ENCODE data around the gene CCL18.
"Not testable (repeated sequence)": the region's sequence is repeated elsewhere in the genome, so short reads cannot be mapped to it uniquely, and the experiment has no call there.

Gene CCL18, protein sequence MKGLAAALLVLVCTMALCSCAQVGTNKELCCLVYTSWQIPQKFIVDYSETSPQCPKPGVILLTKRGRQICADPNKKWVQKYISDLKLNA

DNA sequence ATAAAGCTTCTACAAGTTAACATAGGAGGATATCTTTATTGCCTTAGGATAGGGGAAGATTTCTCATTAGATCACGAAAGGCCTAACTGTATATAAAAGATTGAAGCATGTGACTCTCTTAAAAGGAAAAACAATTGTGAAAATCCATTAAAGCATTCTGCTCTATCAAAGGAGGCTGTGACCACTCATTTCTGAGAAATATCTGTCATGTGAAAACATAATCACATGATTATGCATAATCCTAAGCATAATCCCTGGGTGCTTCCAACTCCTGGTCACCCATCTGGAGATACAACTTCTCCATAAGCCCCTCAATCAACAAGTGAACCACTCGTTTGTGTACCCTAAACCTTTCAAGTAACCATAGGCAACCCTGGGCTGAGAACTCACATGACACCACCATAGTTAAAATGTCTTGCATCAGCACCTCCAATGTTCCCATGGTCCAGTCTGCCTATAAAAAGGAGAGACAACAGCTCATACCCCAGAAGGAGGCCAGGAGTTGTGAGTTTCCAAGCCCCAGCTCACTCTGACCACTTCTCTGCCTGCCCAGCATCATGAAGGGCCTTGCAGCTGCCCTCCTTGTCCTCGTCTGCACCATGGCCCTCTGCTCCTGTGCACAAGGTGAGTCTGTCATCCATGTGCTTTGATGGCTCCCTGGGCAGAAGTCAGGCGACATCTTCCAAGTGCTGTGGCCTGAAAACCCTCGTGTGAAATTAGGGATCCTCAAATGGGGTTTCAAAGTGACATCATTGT is at the start of gene CCL18:
Gene CCL18, plus strand, starts transcription at position 487 of the 756 bp plus-strand sequence. Its CDS starts 71 bp downstream, at position 558.
- DNase-seq (ENCODE audit: low read depth), result no peak

DNA sequence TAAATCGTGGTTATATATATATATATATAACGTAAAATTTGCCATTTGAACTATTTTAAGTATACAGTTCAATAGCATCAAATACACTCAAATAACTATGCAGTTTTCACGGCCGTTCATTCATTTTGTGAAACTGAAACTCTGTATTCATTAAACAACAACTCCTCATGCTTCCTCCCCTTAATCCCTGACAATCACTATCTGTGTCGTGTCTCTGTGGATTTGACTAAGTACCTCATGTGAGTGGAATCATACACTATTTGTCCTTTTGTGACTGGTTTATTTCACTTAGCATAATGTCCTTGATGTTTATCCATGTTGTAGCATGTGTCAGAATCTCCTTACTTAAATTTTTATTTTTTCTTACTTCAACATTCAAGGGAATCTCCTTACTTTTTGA is 49.1 kb upstream of the CCL18 start:
- DNase-seq (ENCODE audit: low read depth), result no peak

GRCh38 chr17:36015895-36016294 is 48.2 kb upstream of the CCL18 start:
- not testable (repeated sequence) for DNase-seq (ENCODE audit: low read depth)

DNA sequence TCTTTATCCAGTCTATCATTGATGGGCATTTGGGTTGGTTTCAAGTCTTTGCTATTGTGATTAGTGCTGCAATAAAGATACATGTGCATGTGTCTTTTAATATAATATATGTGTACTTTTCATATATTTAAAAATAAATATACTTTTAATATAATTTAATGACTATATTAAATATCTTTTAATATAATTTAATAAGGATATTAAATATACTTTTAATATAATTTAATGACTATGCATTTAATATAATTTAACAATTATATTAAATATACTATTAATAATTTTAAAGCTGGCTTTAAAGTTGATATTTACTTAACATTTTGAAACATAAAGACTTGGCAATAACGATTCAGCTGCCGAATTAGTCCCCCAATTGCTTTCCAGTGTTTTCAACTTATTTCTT is 47.5 kb upstream of the CCL18 start:
- no peak for DNase-seq (ENCODE audit: low read depth)

DNA sequence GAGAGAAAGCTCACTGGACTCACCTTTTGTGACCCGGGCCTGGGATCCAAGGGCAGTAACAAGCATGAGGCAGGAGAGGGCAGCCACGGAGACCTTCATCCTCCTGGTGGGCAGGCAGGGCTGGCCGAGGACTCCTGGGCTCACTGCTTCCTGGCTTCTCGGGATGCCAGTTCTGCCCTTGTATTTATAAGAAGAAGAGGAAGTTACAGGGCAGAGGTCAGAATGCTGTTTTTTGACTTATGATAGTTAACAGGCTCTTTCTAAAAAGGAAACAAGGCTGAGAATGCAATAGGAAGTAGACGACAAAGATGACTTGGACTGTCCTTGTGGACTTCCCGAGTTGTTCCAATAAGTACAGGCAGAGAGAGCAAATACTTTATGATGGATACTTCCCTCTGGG is 46.3 kb upstream of the CCL18 start, which contains the start of gene CCL23:
Gene CCL23, minus strand, starts transcription at position 174 of the 400 bp plus-strand sequence. Its CDS starts 75 bp downstream, at position 99.
- no peak for DNase-seq (ENCODE audit: low read depth)

GRCh38 chr17:36019423-36019822 is 44.6 kb upstream of the CCL18 start:
- no peak for DNase-seq (ENCODE audit: low read depth)

- DNase-seq (ENCODE audit: low read depth), result no peak
These were observed 39.8 kb upstream of the CCL18 start for GRCh38 chr17:36024106-36024869.

DNA sequence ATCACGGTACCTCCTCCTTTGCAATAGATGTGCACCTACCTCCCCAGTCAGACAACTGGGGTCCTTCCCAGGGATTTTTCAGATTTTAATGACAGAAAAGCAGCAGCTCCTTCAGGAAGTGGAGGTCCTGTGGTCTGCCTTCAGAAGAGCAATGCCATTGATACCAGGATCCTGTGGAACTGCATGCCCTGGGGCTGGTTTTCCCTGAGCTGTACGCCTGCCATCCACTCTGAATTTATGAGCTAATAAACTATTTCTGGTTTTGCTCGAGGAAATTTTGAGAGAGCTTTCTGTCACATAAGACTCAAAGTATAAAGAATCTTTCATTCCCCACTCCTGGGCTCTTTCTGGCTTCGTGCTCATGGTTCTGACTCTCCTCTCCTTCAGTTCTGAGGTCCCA is 36.3 kb upstream of the CCL18 start:
- DNase-seq (ENCODE audit: low read depth), result no peak

GRCh38 chr17:36030956-36031355 is 33.1 kb upstream of the CCL18 start:
- no peak for DNase-seq (ENCODE audit: low read depth)

- DNase-seq (ENCODE audit: low read depth), result no peak
These were observed 29.9 kb upstream of the CCL18 start for GRCh38 chr17:36034127-36034526.

DNA sequence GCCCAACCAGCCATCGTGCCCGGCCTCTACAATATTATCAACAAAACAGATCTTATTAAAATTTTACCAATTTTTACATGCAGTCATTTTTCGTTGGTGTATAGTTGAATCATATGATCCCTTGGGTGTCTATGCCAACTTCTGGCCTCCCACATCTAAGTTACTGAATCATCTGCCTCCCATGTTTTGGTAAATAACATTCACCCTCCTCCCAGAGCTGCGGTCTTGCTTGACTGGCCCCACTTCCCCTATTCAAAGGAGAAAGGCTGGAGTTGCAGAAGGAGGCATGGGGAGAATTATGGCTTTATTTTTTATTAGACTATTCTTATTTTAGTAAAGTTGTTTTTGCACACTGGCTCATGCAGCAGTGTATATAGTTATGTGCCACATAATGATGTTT is 27.8 kb upstream of the CCL18 start:
- DNase-seq (ENCODE audit: low read depth), result no peak

DNA sequence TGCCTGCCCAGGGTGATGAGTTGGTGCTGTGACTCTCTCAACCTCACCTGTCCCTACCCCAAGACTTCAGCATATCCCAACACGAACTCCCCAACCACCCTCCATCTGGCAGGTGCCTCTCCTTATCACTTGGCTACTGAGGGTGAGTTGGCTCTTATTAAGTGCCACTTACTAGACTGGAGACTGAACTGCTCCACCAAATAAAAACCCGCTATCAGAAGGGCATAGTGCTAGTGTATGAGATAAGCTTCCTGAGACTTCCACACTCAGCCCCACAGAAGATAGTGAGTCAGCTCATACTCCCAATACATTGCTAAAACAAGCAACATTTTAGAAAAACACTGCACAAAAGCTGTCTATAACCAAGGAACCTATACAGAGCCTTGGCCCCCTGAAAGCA is 16.0 kb upstream of the CCL18 start:
- no peak for DNase-seq (ENCODE audit: low read depth)

DNA sequence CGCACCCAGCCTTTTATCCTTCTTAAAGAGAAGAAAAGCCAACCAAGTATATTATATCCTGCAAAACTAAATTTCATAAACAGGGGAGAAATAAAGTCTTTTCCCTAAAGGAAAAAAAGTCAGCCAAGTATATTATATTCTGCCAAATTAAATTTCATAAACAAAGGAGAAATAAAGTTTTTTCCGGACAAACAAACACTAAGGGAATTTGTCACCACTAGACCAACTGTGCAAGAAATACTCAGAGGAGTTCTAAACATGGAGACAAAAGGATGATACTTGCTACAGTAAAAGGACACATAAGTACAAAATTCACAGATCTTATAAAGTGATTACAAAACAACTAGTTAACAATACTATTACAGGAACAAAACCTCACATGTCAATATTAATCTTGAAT is 14.4 kb upstream of the CCL18 start:
- DNase-seq (ENCODE audit: low read depth), result no peak

DNA sequence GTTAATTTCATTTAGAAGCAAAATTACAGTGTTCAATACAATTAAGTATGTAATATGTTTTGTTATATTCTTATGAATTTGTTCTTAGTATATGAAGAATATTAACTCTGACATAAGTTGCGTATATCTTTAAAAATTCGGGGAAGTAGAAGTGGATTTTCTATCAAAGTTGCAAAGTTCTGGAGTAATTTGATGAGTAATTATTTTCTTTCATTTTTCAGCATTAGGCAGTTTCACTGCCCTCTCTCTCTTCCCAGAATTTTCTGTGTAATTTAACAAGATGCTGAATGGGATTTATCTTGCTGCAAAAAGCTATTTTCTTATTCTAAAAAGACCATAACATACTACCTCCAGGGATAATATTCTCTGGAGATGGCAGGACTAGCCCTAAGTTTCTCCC is 8.9 kb upstream of the CCL18 start:
- no peak for DNase-seq (ENCODE audit: low read depth)

GRCh38 chr17:36055921-36056520 is 8.1 kb upstream of the CCL18 start:
- DNase-seq (ENCODE audit: low read depth), result no peak

GRCh38 chr17:36057911-36058310 is 6.2 kb upstream of the CCL18 start:
- no peak for DNase-seq (ENCODE audit: low read depth)

- no peak for DNase-seq (ENCODE audit: low read depth)
These were observed 4.7 kb upstream of the CCL18 start for GRCh38 chr17:36059406-36059805.

- no peak for DNase-seq (ENCODE audit: low read depth)
These were observed 3.3 kb upstream of the CCL18 start for GRCh38 chr17:36060816-36061215.

GRCh38 chr17:36066365-36066985 is 2.4 kb downstream of the CCL18 start:
- DNase-seq (ENCODE audit: low read depth), result no peak

GRCh38 chr17:36068524-36068923 is 4.5 kb downstream of the CCL18 start:
- DNase-seq (ENCODE audit: low read depth), result no peak

- DNase-seq (ENCODE audit: low read depth), result no peak
These were observed 5.1 kb downstream of the CCL18 start for GRCh38 chr17:36069136-36069535.

DNA sequence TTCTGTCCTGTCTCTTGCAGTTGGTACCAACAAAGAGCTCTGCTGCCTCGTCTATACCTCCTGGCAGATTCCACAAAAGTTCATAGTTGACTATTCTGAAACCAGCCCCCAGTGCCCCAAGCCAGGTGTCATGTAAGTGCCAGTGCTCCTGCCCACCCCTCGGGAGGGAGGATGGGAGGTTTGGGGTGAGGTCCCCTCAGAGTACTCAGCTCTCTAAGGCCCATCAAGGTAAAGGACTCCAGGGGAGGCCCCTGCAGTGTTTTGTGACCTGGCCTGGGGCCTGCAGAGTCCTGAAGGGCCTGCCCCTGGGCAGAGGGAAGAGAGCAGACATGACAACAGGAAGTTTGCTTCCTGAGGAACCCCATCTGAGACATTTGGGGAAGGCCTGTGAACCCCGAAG is 6.4 kb downstream of the CCL18 start:
- no peak for DNase-seq (ENCODE audit: low read depth)
